ENCODE results near the gene LAMA4.

- TF ChIP-seq ISL1 (CRISPR knock-in tag; IDR thresholded peaks at IDR 0.05): no peak
- no peak for TF ChIP-seq PATZ1 (CRISPR knock-in tag; IDR thresholded peaks at IDR 0.05; ENCODE audit: borderline replicate concordance)
- no peak for TF ChIP-seq ZNF70 (CRISPR knock-in tag; IDR thresholded peaks at IDR 0.05)
- TF ChIP-seq ZFP30 (CRISPR knock-in tag; IDR thresholded peaks at IDR 0.05): no peak
Observed at GRCh38 chr6:112252571-112253497, 1.5 kb downstream of the LAMA4 start.

Data from SK-N-SH treated with all-trans-retinoic acid at 6 μM for 48 hours (cell line).